ENCODE measurements around the gene PCDHB7.
"Not testable (repeated sequence)": the region's sequence is repeated elsewhere in the genome, so short reads cannot be mapped to it uniquely, and the experiment has no call there.

The PCDHB7 gene

DNA sequence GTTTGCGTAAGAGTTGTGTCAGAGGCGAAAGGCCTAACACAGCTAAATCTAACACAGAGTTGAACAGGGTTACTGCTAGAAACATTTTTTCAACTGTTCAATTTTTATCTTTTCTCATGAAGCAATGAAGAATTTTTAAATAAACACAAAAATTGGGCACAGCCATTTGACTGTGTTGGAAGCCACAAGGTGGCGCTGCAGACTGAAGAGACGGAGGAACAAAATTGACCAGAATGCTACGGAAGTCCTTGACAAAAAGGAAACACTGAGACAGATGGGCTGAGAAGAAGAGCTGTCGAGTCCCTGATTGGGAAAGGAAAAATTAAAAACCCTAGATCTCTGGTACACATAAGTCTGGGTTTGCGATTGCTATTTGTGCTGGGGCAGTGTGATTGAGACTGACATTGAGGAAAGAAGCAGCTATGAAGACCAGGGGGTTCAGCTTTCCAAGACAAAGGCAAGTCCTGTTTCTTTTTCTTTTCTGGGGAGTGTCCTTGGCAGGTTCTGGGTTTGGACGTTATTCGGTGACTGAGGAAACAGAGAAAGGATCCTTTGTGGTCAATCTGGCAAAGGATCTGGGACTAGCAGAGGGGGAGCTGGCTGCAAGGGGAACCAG lies 14.6 kb downstream of the PCDHB7 start, which contains the start of gene PCDHB9:
TSS of gene PCDHB9 (plus strand) at position 265 of the 616 bp plus-strand sequence. CDS start at position 423, 158 bp downstream.
- no peak for DNase-seq
- H3K27ac ChIP-seq, result no peak within 1 kb of the TSS
- H3K27me3 ChIP-seq, result no peaks in the 10 kb centered on the region
- H3K4me1 ChIP-seq, result no peaks in the 10 kb centered on the region
- intact Hi-C loops (cut with DNase I; ENCODE audit: low total_unique reads), result no loop called here
- H3K36me3 ChIP-seq, result peaks cover 0 to 22% (median 14%) of the 10 kb centered on the region in 3 donors
- no peak within 1 kb of the TSS for H3K4me3 ChIP-seq
- H3K9me3 ChIP-seq, result peaks cover 7 to 92% (median 66%) of the 10 kb centered on the region in 3 donors
- TF ChIP-seq, protein P1, sequence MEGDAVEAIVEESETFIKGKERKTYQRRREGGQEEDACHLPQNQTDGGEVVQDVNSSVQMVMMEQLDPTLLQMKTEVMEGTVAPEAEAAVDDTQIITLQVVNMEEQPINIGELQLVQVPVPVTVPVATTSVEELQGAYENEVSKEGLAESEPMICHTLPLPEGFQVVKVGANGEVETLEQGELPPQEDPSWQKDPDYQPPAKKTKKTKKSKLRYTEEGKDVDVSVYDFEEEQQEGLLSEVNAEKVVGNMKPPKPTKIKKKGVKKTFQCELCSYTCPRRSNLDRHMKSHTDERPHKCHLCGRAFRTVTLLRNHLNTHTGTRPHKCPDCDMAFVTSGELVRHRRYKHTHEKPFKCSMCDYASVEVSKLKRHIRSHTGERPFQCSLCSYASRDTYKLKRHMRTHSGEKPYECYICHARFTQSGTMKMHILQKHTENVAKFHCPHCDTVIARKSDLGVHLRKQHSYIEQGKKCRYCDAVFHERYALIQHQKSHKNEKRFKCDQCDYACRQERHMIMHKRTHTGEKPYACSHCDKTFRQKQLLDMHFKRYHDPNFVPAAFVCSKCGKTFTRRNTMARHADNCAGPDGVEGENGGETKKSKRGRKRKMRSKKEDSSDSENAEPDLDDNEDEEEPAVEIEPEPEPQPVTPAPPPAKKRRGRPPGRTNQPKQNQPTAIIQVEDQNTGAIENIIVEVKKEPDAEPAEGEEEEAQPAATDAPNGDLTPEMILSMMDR (IDR thresholded peaks at IDR 0.05), result no peak

DNA sequence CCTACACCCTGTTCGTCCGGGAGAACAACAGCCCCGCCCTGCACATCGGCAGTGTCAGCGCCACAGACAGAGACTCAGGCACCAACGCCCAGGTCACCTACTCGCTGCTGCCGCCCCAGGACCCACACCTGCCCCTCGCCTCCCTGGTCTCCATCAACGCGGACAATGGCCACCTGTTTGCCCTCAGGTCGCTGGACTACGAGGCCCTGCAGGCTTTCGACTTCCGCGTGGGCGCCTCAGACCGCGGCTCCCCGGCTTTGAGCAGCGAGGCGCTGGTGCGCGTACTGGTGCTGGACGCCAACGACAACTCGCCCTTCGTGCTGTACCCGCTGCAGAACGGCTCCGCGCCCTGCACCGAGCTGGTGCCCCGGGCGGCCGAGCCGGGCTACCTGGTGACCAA lies 16.2 kb downstream of the PCDHB7 start:
- H3K27me3 ChIP-seq; H3K27ac ChIP-seq; H3K4me1 ChIP-seq; H3K4me3 ChIP-seq; DNase-seq; intact Hi-C loops (cut with DNase I; ENCODE audit: low total_unique reads): not testable (repeated sequence)
- H3K9me3 ChIP-seq, result peaks cover 7 to 90% (median 64%) of the 10 kb centered on the region in 3 donors
- peaks cover 0 to 21% (median 9%) of the 10 kb centered on the region in 3 donors for H3K36me3 ChIP-seq

DNA sequence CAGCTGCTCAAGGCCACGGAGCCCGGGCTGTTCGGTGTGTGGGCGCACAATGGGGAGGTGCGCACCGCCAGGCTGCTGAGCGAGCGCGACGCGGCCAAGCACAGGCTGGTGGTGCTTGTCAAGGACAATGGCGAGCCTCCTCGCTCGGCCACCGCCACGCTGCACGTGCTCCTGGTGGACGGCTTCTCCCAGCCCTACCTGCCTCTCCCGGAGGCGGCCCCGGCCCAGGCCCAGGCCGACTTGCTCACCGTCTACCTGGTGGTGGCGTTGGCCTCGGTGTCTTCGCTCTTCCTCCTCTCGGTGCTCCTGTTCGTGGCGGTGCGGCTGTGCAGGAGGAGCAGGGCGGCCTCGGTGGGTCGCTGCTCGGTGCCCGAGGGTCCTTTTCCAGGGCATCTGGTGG lies 16.7 kb downstream of the PCDHB7 start:
- Histone ChIP-seq H3K36me3 (peaks cover 0 to 21% (median 8%) of the 10 kb centered on the region in 3 donors), H3K9me3 (peaks cover 7 to 89% (median 62%) of the 10 kb centered on the region in 3 donors)
- DNase-seq; H3K27me3 ChIP-seq; H3K27ac ChIP-seq; H3K4me3 ChIP-seq; intact Hi-C loops (cut with DNase I; ENCODE audit: low total_unique reads); H3K4me1 ChIP-seq: not testable (repeated sequence)

DNA sequence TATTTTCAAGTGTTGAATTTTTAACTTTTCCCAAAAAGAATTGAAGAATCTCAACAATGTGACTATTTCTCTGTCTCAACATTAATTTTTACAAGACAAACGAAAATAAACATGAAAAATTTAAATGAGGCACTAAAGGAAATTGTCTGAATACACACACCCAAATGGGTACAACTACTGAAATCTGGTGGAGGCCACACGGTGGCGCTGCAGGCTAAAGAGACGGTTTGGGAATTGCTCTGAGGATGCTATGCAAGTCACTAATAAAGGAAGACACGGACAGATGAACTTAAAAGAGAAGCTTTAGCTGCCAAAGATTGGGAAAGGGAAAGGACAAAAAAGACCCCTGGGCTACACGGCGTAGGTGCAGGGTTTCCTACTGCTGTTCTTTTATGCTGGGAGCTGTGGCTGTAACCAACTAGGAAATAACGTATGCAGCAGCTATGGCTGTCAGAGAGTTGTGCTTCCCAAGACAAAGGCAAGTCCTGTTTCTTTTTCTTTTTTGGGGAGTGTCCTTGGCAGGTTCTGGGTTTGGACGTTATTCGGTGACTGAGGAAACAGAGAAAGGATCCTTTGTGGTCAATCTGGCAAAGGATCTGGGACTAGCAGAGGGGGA lies 19.8 kb downstream of the PCDHB7 start, which contains the start of gene PCDHB10:
TSS of gene PCDHB10 (plus strand) at position 244 of the 616 bp plus-strand sequence. CDS start at position 444, 200 bp downstream.
- Histone ChIP-seq H3K4me1 (no peaks in the 10 kb centered on the region), H3K27me3 (no peaks in the 10 kb centered on the region), H3K9me3 (peaks cover 0 to 90% (median 64%) of the 10 kb centered on the region in 3 donors), H3K4me3 (peak within 1 kb of the TSS in 1 of 2 donors; percentile 15), H3K27ac (no peak within 1 kb of the TSS), H3K36me3 (peaks cover 0 to 13% (median 11%) of the 10 kb centered on the region in 3 donors)
- intact Hi-C loops (cut with DNase I; ENCODE audit: low total_unique reads), result no loop called here
- DNase-seq, result no peak
- TF ChIP-seq, protein P1 (IDR thresholded peaks at IDR 0.05), result peak in 1 of 2 experiments; percentile 9

DNA sequence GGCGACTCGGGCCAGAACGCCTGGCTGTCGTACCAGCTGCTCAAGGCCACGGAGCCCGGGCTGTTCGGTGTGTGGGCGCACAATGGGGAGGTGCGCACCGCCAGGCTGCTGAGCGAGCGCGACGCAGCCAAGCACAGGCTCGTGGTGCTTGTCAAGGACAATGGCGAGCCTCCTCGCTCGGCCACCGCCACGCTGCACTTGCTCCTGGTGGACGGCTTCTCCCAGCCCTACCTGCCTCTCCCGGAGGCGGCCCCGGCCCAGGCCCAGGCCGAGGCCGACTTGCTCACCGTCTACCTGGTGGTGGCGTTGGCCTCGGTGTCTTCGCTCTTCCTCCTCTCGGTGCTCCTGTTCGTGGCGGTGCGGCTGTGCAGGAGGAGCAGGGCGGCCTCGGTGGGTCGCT lies 21.9 kb downstream of the PCDHB7 start:
- H3K4me3 ChIP-seq; H3K27ac ChIP-seq; H3K4me1 ChIP-seq; H3K27me3 ChIP-seq; DNase-seq; intact Hi-C loops (cut with DNase I; ENCODE audit: low total_unique reads): not testable (repeated sequence)
- Histone ChIP-seq H3K9me3 (peaks cover 5 to 92% (median 69%) of the 10 kb centered on the region in 3 donors), H3K36me3 (peaks cover 0 to 23% (median 7%) of the 10 kb centered on the region in 3 donors)

DNA sequence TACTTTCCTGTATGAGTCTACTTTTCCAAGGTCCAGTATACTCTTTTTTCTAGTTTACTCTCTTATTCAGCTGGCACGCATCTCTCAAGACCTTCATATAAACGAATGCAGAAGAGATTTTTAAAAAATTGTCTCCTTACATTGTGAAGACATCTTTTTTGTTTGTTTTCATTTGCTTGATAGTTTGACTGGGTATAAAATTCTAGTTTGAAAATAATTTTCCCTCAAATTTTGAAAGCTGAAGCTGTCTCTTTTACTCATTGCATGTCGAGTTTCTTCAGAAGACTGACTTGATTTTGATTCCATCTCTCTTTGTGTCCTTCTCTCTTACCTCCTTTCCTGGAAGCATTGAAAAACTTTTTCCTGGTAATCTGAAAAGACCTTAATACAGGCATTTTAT lies 23.9 kb downstream of the PCDHB7 start:
- Histone ChIP-seq H3K4me3 (no peak overlapping the region), H3K27ac (no peak overlapping the region), H3K9me3 (peaks cover 5 to 92% (median 68%) of the 10 kb centered on the region in 3 donors), H3K4me1 (no peaks in the 10 kb centered on the region), H3K27me3 (no peaks in the 10 kb centered on the region), H3K36me3 (peaks cover 0 to 35% (median 7%) of the 10 kb centered on the region in 3 donors)
- intact Hi-C loops (cut with DNase I; ENCODE audit: low total_unique reads), result no loop called here
- DNase-seq, result no peak
- TF ChIP-seq, protein P1 (IDR thresholded peaks at IDR 0.05), result no peak
